GM19372 (cell line): ENCODE measurements around the gene DYNC2H1.

Experiments used
- ATAC-seq: cut with Tn5 transposase; IDR thresholded peaks from one replicate; pipeline ENCODE4 v1.9.1; 2021; ENCODE audit warnings: mild to moderate bottlenecking, low read depth, moderate library complexity; ENCODE audit not compliant: unreplicated experiment

The DYNC2H1 gene

GRCh38 chr11:103274025-103274424 lies 164.8 kb downstream of the DYNC2H1 start:
- ATAC-seq: no peak

- ATAC-seq: no peak
Observed at GRCh38 chr11:103279821-103280220, 170.6 kb downstream of the DYNC2H1 start.

- no peak for ATAC-seq
Observed at GRCh38 chr11:103281301-103281700, 172.1 kb downstream of the DYNC2H1 start.

- no peak for ATAC-seq
Observed at GRCh38 chr11:103284260-103284659, 175.0 kb downstream of the DYNC2H1 start.

GRCh38 chr11:103294516-103294915 lies 185.3 kb downstream of the DYNC2H1 start:
- no peak for ATAC-seq

- no peak for ATAC-seq
Observed at GRCh38 chr11:103295704-103296103, 186.5 kb downstream of the DYNC2H1 start.

GRCh38 chr11:103297900-103298299 lies 188.7 kb downstream of the DYNC2H1 start:
- ATAC-seq: no peak

- ATAC-seq: no peak
Observed at GRCh38 chr11:103315248-103315647, 206.0 kb downstream of the DYNC2H1 start.

GRCh38 chr11:103317118-103317517 lies 207.9 kb downstream of the DYNC2H1 start:
- no peak for ATAC-seq

GRCh38 chr11:103322821-103323220 lies 213.6 kb downstream of the DYNC2H1 start:
- no peak for ATAC-seq

GRCh38 chr11:103325686-103326069 lies 216.5 kb downstream of the DYNC2H1 start:
- no peak for ATAC-seq

GRCh38 chr11:103326070-103326794 lies 217.0 kb downstream of the DYNC2H1 start:
- peak; percentile 96 for ATAC-seq

- no peak for ATAC-seq
Observed at GRCh38 chr11:103327721-103328120, 218.5 kb downstream of the DYNC2H1 start.

GRCh38 chr11:103332409-103332808 lies 223.2 kb downstream of the DYNC2H1 start:
- ATAC-seq: no peak

- ATAC-seq: no peak
Observed at GRCh38 chr11:103338621-103339484, 229.6 kb downstream of the DYNC2H1 start.

- no peak for ATAC-seq
Observed at GRCh38 chr11:103339485-103339857, 230.2 kb downstream of the DYNC2H1 start.

- ATAC-seq: no peak
Observed at GRCh38 chr11:103340956-103341355, 231.7 kb downstream of the DYNC2H1 start.

GRCh38 chr11:103344886-103345285 lies 235.7 kb downstream of the DYNC2H1 start:
- ATAC-seq: no peak

GRCh38 chr11:103349595-103349994 lies 240.4 kb downstream of the DYNC2H1 start:
- ATAC-seq: no peak

- ATAC-seq: no peak
Observed at GRCh38 chr11:103354656-103355055, 245.4 kb downstream of the DYNC2H1 start.

GRCh38 chr11:103358251-103358650 lies 249.0 kb downstream of the DYNC2H1 start:
- ATAC-seq: no peak

GRCh38 chr11:103359216-103359615 lies 250.0 kb downstream of the DYNC2H1 start:
- ATAC-seq: no peak
